ENCODE measurements around the gene SPATA45. TPM values are rescaled to one million over a fixed set of nuclear protein-coding genes. Genes with fewer than 3 reads are reported as not detected.

Gene SPATA45
- polyA plus RNA-seq, 1 of the 3 experiments (the other 2 are of a cell fraction), result not detected

DNA sequence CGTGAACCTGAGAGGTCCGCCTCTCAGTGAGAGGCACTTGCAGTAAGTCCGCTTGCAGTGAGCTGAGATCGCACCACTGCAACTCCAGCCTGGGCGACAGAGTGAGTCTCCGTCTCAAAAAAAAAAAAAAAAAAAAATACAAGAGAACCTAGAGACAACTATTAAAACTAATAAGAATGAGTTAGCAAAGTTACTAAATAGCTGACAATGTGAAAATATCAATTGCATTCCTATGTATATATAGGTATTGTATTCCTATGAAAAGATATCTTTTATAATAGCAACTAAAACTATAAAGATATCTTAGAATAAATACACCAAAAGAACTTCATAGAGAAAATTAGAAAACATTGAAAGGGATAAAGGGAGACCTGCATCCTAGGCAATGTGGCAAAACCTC lies 31.0 kb upstream of the SPATA45 start:
- Histone ChIP-seq H3K4me2 (no peak overlapping the region), H3F3A (replicated peaks; ENCODE audit: insufficient read depth) (peaks cover 3% of the 10 kb centered on the region), H3K4me1 (ENCODE audit: control insufficient read depth in 1 of 2, insufficient read depth in 2 of 2, low read depth in 1 of 2, low read length in 1 of 2) (peaks cover 0 to 2% of the 10 kb centered on the region in 2 experiments; a peak in 1 of 4 replicates), H3K79me2 (ENCODE audit: insufficient read depth) (no peaks in the 10 kb centered on the region), H2AFZ (ENCODE audit: low read depth) (no peak overlapping the region), H3K9me3 (no peaks in the 10 kb centered on the region), H3K36me3 (replicated peaks in 1 of 2; ENCODE audit: control insufficient read depth in 1 of 2, insufficient read depth in 2 of 2, low read length in 1 of 2) (peaks cover 24 to 25% of the 10 kb centered on the region in 2 experiments), H3K27ac (ENCODE audit: low read depth in 2 of 2, low read length in 1 of 2) (no peak overlapping the region), H3K9ac (no peak overlapping the region), H4K20me1 (ENCODE audit: insufficient read depth) (no peaks in the 10 kb centered on the region), H3K9me2 (no peaks in the 10 kb centered on the region), H3K27me3 (ENCODE audit: insufficient read depth) (no peaks in the 10 kb centered on the region), H3K4me3 (ENCODE audit: low read depth in 2 of 2, low read length in 1 of 2) (no peak overlapping the region)
- TF ChIP-seq RCOR1 (IDR thresholded peaks at IDR 0.05; ENCODE audit: low read length) (no peak), FOXJ3 (CRISPR knock-in tag; IDR thresholded peaks at IDR 0.05) (no peak), SMC3 (IDR thresholded peaks at IDR 0.05; ENCODE audit: low read depth, low read length) (no peak), MEF2A (IDR thresholded peaks at IDR 0.05; ENCODE audit: borderline replicate concordance, low read depth) (no peak), ELF1 (IDR thresholded peaks at IDR 0.05) (no peak), EP300 (IDR thresholded peaks at IDR 0.05; ENCODE audit: borderline replicate concordance in 1 of 2, low read depth in 1 of 2, low read length in 1 of 2) (no peak), EZH2phosphoT487 (IDR thresholded peaks at IDR 0.05; ENCODE audit: borderline replicate concordance, low read depth) (no peak), RXRA (IDR thresholded peaks at IDR 0.05; ENCODE audit: borderline replicate concordance, low read depth) (no peak), RFX5 (IDR thresholded peaks at IDR 0.05; ENCODE audit: low read length) (no peak), POLR2AphosphoS5 (IDR thresholded peaks at IDR 0.05; ENCODE audit: low read depth, low read length) (no peak), CHD2 (IDR thresholded peaks at IDR 0.05; ENCODE audit: low read length, partially characterized antibody) (no peak), YY1 (IDR thresholded peaks at IDR 0.05; ENCODE audit: low read depth) (no peak), SIN3A (IDR thresholded peaks at IDR 0.05; ENCODE audit: borderline replicate concordance, low read depth, low read length) (no peak)
- TF ChIP-seq, protein P1, sequence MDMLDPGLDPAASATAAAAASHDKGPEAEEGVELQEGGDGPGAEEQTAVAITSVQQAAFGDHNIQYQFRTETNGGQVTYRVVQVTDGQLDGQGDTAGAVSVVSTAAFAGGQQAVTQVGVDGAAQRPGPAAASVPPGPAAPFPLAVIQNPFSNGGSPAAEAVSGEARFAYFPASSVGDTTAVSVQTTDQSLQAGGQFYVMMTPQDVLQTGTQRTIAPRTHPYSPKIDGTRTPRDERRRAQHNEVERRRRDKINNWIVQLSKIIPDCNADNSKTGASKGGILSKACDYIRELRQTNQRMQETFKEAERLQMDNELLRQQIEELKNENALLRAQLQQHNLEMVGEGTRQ (IDR thresholded peaks at IDR 0.05; ENCODE audit: borderline replicate concordance, low read depth, low read length), result no peak
- ChIA-PET CTCF (interaction anchor here (0.7 kb wide), 1 partner anchor 117 kb away, joined by 3 read pairs; no protein-coding TSS in a partner anchor), POLR2A (no interaction called here)
- WGBS (ENCODE audit: low lambda C conversion rate), result 95% methylated on average over 6 of the region's 6 CpGs
- DNase-seq, result no peak

DNA sequence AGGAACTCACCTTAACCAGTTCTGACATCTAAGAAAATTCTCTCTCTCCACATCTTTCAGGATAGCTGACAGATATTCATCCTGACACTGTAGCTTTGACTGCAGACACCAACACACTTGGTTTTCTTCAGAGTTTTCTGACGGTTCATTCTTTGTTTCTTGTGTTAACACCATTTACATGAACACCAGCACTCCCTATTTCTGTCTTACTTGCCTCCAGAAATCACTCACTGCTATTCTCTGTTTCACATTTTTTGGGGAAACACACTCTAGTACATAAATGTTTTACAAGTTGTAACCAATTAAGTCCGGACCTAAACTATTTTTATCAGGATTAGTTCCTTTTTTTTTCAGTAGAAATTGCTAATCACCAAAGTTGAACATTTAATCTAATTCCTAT lies 26.1 kb upstream of the SPATA45 start:
- Histone ChIP-seq H3K9me3 (no peaks in the 10 kb centered on the region), H2AFZ (ENCODE audit: low read depth) (no peak overlapping the region), H3K9ac (no peak overlapping the region), H3F3A (replicated peaks; ENCODE audit: insufficient read depth) (peaks cover 4% of the 10 kb centered on the region), H3K27ac (ENCODE audit: low read depth in 2 of 2, low read length in 1 of 2) (no peak overlapping the region), H3K9me2 (no peaks in the 10 kb centered on the region), H3K36me3 (replicated peaks in 1 of 2; ENCODE audit: control insufficient read depth in 1 of 2, insufficient read depth in 2 of 2, low read length in 1 of 2) (peaks cover 24 to 43% of the 10 kb centered on the region in 2 experiments), H3K4me2 (no peak overlapping the region), H4K20me1 (ENCODE audit: insufficient read depth) (no peaks in the 10 kb centered on the region), H3K27me3 (ENCODE audit: insufficient read depth) (no peaks in the 10 kb centered on the region), H3K4me1 (ENCODE audit: control insufficient read depth in 1 of 2, insufficient read depth in 2 of 2, low read depth in 1 of 2, low read length in 1 of 2) (no peaks in the 10 kb centered on the region), H3K79me2 (ENCODE audit: insufficient read depth) (no peaks in the 10 kb centered on the region), H3K4me3 (ENCODE audit: low read depth in 2 of 2, low read length in 1 of 2) (no peak overlapping the region)
- POLR2A ChIA-PET, result interaction anchor here (1.2 kb wide), 1 partner anchor 16 kb away, joined by 3 read pairs; the partner anchor contains the start of gene FLVCR1
- TF ChIP-seq JUND (IDR thresholded peaks at IDR 0.05) (no peak), RXRA (IDR thresholded peaks at IDR 0.05; ENCODE audit: borderline replicate concordance, low read depth) (no peak), YY1 (IDR thresholded peaks at IDR 0.05; ENCODE audit: low read depth) (no peak), GABPA (IDR thresholded peaks at IDR 0.05; ENCODE audit: low read depth) (no peak), FOSL2 (IDR thresholded peaks at IDR 0.05; ENCODE audit: borderline replicate concordance, low read depth) (no peak), TCF12 (IDR thresholded peaks at IDR 0.05) (no peak), CHD2 (IDR thresholded peaks at IDR 0.05; ENCODE audit: low read length, partially characterized antibody) (no peak), TAF1 (IDR thresholded peaks at IDR 0.05; ENCODE audit: borderline replicate concordance, low read depth, low read length) (no peak)
- TF ChIP-seq, protein P1 (IDR thresholded peaks at IDR 0.05; ENCODE audit: borderline replicate concordance, low read depth, low read length), result no peak
- CTCF ChIA-PET, result no interaction called here
- DNase-seq, result no peak
- WGBS (ENCODE audit: low lambda C conversion rate), result 94% methylated on average over 2 of the region's 2 CpGs
